Measurements from ENCODE around the gene ZNF383.

- TF ChIP-seq, protein P1, sequence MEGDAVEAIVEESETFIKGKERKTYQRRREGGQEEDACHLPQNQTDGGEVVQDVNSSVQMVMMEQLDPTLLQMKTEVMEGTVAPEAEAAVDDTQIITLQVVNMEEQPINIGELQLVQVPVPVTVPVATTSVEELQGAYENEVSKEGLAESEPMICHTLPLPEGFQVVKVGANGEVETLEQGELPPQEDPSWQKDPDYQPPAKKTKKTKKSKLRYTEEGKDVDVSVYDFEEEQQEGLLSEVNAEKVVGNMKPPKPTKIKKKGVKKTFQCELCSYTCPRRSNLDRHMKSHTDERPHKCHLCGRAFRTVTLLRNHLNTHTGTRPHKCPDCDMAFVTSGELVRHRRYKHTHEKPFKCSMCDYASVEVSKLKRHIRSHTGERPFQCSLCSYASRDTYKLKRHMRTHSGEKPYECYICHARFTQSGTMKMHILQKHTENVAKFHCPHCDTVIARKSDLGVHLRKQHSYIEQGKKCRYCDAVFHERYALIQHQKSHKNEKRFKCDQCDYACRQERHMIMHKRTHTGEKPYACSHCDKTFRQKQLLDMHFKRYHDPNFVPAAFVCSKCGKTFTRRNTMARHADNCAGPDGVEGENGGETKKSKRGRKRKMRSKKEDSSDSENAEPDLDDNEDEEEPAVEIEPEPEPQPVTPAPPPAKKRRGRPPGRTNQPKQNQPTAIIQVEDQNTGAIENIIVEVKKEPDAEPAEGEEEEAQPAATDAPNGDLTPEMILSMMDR (IDR thresholded peaks at IDR 0.05 in 2 of 3, conservative IDR thresholded peaks at IDR 0.05 in 1 of 3; ENCODE audit: borderline replicate concordance in 1 of 3, insufficient read depth in 1 of 3, low read depth in 2 of 3, low read length in 2 of 3), result no peak
- peak; percentile 13 for TF ChIP-seq POLR2A (IDR thresholded peaks at IDR 0.05; ENCODE audit: borderline replicate concordance, extremely low read depth, insufficient read depth, insufficient read length)
- TF ChIP-seq EGR1 (IDR thresholded peaks at IDR 0.05; ENCODE audit: low read depth), result no peak
- peak; percentile 59 for TF ChIP-seq POLR2AphosphoS5 (IDR thresholded peaks at IDR 0.05; ENCODE audit: low read depth, low read length)
- no peak for TF ChIP-seq EZH2phosphoT487 (IDR thresholded peaks at IDR 0.05; ENCODE audit: borderline replicate concordance)
- TF ChIP-seq, protein P2, sequence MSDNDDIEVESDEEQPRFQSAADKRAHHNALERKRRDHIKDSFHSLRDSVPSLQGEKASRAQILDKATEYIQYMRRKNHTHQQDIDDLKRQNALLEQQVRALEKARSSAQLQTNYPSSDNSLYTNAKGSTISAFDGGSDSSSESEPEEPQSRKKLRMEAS (IDR thresholded peaks at IDR 0.05), result no peak; the same call in 1 of the 2 replicates
- TF ChIP-seq SIN3A (IDR thresholded peaks at IDR 0.05; ENCODE audit: low read depth), result peak; percentile 34; the same call in 1 of the 2 replicates
- TF ChIP-seq SP1 (IDR thresholded peaks at IDR 0.05; ENCODE audit: low read depth), result peak; percentile 43
- TF ChIP-seq YY1 (IDR thresholded peaks at IDR 0.05; ENCODE audit: extremely low read depth, insufficient replicate concordance, low read depth, low read length), result peak; percentile 90
- no peak for TF ChIP-seq EZH2 (IDR thresholded peaks at IDR 0.05)
- no peak for TF ChIP-seq JUND (IDR thresholded peaks at IDR 0.05)
- TF ChIP-seq, protein P3, sequence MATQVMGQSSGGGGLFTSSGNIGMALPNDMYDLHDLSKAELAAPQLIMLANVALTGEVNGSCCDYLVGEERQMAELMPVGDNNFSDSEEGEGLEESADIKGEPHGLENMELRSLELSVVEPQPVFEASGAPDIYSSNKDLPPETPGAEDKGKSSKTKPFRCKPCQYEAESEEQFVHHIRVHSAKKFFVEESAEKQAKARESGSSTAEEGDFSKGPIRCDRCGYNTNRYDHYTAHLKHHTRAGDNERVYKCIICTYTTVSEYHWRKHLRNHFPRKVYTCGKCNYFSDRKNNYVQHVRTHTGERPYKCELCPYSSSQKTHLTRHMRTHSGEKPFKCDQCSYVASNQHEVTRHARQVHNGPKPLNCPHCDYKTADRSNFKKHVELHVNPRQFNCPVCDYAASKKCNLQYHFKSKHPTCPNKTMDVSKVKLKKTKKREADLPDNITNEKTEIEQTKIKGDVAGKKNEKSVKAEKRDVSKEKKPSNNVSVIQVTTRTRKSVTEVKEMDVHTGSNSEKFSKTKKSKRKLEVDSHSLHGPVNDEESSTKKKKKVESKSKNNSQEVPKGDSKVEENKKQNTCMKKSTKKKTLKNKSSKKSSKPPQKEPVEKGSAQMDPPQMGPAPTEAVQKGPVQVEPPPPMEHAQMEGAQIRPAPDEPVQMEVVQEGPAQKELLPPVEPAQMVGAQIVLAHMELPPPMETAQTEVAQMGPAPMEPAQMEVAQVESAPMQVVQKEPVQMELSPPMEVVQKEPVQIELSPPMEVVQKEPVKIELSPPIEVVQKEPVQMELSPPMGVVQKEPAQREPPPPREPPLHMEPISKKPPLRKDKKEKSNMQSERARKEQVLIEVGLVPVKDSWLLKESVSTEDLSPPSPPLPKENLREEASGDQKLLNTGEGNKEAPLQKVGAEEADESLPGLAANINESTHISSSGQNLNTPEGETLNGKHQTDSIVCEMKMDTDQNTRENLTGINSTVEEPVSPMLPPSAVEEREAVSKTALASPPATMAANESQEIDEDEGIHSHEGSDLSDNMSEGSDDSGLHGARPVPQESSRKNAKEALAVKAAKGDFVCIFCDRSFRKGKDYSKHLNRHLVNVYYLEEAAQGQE (IDR thresholded peaks at IDR 0.05; ENCODE audit: low read depth), result no peak
- TF ChIP-seq ZFX (IDR thresholded peaks at IDR 0.05), result peak; percentile 41; the same call in 1 of the 2 replicates
Measured at GRCh38 chr19:37217775-37218591, at the start of gene ZNF383.

Data from HCT116 (cell line).